A549 (cell line): ENCODE results near the gene DYNC1H1.
"Not testable (repeated sequence)": the region's sequence is repeated elsewhere in the genome, so short reads cannot be mapped to it uniquely, and the experiment has no call there.

Experiments
- CHD4 ChIP-seq: fragments of 200-600 bp; sonication (generic); IDR thresholded peaks from 2 replicates; pipeline ENCODE4 v1.6.1; 2016; ENCODE audit warnings: antibody characterized with exemption, mild to moderate bottlenecking, borderline replicate concordance
- ESRRA ChIP-seq: fragments of 150-350 bp; IDR thresholded peaks from 2 replicates; pipeline ENCODE4 v1.6.1; 2014; ENCODE audit warnings: mild to moderate bottlenecking, low read length, borderline replicate concordance
- FOXS1 ChIP-seq: fragments of 250-450 bp; sonication (Bioruptor Pico); IDR thresholded peaks from 2 replicates; pipeline ENCODE4 v1.5.0; 2020; ENCODE audit warnings: mild to moderate bottlenecking, moderate library complexity
- HOXA7 ChIP-seq: fragments of 250-450 bp; sonication (Bioruptor Pico); IDR thresholded peaks from 2 replicates; pipeline ENCODE4 v1.5.0; 2020; ENCODE audit warnings: mild to moderate bottlenecking, moderate library complexity
- NPAS2 ChIP-seq: fragments of 250-450 bp; sonication (Bioruptor Pico); IDR thresholded peaks from 2 replicates; pipeline ENCODE4 v1.8.0; 2022; ENCODE audit warnings: mild to moderate bottlenecking, moderate library complexity, borderline replicate concordance
- POLR2AphosphoS2 ChIP-seq: conservative IDR thresholded peaks from 2 replicates; pipeline ENCODE4 v1.6.1; 2012; ENCODE audit warnings: low read length, improper control_type of control experiment, inconsistent platforms
- TF ChIP-seq, protein P1 (sequence below): fragments of >200 bp; sonication (Bioruptor Twin); formaldehyde crosslinking; IDR thresholded peaks from 3 replicates; pipeline ENCODE4 v1.5.1; 2016

DNA sequence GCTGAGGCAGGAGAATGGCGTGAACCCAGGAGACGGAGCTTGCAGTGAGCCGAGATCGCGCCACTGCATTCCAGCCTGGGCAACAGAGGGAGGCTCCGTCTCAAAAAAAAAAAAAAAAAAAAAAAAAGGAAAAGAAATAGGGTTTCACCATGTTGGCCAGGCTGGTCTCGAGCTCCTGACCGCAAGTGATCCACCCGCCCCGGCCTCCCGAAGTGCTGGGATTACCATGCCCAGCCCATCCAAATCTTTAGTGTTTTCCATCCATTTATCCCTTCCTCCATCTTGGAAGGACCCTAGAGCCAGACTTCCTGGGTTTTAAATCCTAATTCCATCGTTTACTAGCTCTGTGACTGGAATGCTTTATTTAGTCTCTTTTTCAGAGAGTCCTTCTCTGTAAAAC, 20.5 kb downstream of the DYNC1H1 start:
- TF ChIP-seq, protein P1, sequence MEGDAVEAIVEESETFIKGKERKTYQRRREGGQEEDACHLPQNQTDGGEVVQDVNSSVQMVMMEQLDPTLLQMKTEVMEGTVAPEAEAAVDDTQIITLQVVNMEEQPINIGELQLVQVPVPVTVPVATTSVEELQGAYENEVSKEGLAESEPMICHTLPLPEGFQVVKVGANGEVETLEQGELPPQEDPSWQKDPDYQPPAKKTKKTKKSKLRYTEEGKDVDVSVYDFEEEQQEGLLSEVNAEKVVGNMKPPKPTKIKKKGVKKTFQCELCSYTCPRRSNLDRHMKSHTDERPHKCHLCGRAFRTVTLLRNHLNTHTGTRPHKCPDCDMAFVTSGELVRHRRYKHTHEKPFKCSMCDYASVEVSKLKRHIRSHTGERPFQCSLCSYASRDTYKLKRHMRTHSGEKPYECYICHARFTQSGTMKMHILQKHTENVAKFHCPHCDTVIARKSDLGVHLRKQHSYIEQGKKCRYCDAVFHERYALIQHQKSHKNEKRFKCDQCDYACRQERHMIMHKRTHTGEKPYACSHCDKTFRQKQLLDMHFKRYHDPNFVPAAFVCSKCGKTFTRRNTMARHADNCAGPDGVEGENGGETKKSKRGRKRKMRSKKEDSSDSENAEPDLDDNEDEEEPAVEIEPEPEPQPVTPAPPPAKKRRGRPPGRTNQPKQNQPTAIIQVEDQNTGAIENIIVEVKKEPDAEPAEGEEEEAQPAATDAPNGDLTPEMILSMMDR, result not testable (repeated sequence)
- not testable (repeated sequence) for TF ChIP-seq HOXA7 (CRISPR knock-in tag); NPAS2 (CRISPR knock-in tag); CHD4; ESRRA; POLR2AphosphoS2; FOXS1 (CRISPR knock-in tag)
